WI38 (cell line): ENCODE results near the gene NDUFB2.

Experiments used
- H3K4me3 ChIP-seq: 2 replicates; pipeline ENCODE4 v1.5.1; 2011; ENCODE audit warnings: low read depth, mild to moderate bottlenecking, control low read depth, low read length
- CTCF ChIP-seq: IDR thresholded peaks from 2 replicates; pipeline ENCODE4 v1.5.1; 2012; ENCODE audit warnings: low read depth, mild to moderate bottlenecking, control low read depth, low read length

NDUFB2 gene

DNA sequence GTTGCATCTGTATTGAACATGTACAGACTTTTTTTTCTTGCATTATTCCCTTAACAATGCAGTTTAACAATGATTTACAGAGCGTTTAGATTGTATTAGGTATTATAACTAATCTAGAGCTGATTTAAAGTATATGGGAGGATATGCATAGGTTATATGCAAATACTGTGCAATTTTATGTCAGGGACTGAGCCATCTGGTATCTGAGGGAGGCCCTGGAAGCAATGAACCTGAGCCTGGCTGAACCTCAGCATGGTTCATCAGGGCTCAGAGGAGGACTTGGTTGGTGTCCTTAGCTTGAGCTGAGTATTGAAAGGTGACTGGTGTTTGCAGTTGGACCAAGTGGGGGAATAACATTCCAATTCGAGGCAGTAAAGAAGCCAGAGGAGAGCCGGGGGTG, 19.0 kb upstream of the NDUFB2 start:
- no peak for TF ChIP-seq CTCF
- no peak overlapping the region for H3K4me3 ChIP-seq

- TF ChIP-seq CTCF: no peak
- no peak overlapping the region for H3K4me3 ChIP-seq
These were observed 18.3 kb upstream of the NDUFB2 start for GRCh38 chr7:140678081-140678815.

GRCh38 chr7:140678816-140679130, 17.7 kb upstream of the NDUFB2 start:
- TF ChIP-seq CTCF: no peak

DNA sequence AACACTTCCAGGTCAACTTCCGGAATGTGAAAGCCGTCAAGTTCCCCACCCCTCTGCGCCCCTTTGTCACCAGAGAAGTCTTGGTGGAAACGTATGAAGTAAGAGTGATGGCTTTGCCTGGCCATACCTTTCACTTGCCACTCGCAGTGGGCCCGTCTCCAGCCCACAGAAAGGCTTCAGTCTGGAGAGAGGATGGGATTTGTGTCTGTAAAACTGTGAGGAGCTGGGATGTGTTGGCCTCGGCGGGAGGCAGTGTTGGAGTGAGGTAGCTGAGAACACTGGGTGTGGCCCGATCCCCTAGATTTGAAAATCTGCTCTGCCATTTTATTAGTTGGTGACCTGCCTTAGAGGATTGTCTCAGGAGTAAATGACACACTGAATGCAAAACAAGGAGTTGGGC, 17.3 kb upstream of the NDUFB2 start:
- TF ChIP-seq CTCF: no peak

More at GRCh38 chr7:140678816-140679130, 17.7 kb upstream of the NDUFB2 start:
- no peak overlapping the region for H3K4me3 ChIP-seq

GRCh38 chr7:140680886-140681285, 15.6 kb upstream of the NDUFB2 start:
- TF ChIP-seq CTCF: no peak

More for the DNA sequence above, 17.3 kb upstream of the NDUFB2 start:
- no peak overlapping the region for H3K4me3 ChIP-seq

GRCh38 chr7:140681766-140682165, 14.7 kb upstream of the NDUFB2 start:
- no peak for TF ChIP-seq CTCF
- no peak overlapping the region for H3K4me3 ChIP-seq

More at GRCh38 chr7:140680886-140681285, 15.6 kb upstream of the NDUFB2 start:
- H3K4me3 ChIP-seq: no peak overlapping the region

DNA sequence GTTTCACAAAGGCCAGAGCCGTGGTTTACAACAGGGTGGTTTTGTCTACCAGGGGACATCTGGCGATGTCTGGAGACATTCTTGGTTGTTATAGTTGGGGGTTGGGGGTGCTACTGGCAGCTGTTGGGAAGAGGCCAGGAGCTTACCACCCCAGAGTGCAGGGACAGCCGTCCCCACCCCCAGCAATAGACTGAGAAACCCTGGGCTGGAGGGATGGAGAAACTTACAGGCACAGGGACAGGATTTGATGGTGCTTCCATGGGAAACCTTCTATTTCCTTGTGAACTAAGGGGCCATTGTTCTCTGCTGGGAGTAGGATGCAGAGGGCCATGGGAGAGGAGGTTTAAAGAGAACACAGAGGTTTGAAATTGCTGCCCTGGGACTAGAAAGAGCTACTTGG, 12.9 kb upstream of the NDUFB2 start:
- no peak for TF ChIP-seq CTCF
- H3K4me3 ChIP-seq: no peak overlapping the region
